GM18868 (cell line): Measurements from ENCODE around the gene CNTN4.
"Not testable (repeated sequence)": the region's sequence is repeated elsewhere in the genome, so short reads cannot be mapped to it uniquely, and the experiment has no call there.

Source experiments
- ATAC-seq: cut with Tn5 transposase; IDR thresholded peaks from one replicate; pipeline ENCODE4 v1.9.1; 2021; ENCODE audit warnings: mild to moderate bottlenecking, moderate library complexity; ENCODE audit not compliant: unreplicated experiment

Gene CNTN4

DNA sequence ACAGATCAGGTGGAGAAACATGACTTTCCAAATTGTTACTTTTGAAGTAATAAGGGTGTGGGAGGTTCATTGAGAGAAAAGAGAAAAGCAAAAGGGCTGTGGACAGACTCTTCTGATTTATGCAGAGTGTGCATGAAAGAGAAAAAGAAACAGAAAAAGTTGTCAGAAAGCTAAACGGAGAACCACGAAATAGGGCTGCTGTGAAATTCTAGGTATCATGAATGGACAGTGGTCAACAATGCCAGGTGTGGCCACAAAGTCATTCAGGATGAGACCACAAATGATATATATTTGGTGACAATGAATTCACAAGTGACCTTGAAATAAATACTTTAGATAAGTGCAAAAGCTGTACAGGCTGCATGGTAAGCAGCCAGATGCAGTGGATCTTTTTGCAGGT is 841.4 kb downstream of the CNTN4 start:
- ATAC-seq = no peak

DNA sequence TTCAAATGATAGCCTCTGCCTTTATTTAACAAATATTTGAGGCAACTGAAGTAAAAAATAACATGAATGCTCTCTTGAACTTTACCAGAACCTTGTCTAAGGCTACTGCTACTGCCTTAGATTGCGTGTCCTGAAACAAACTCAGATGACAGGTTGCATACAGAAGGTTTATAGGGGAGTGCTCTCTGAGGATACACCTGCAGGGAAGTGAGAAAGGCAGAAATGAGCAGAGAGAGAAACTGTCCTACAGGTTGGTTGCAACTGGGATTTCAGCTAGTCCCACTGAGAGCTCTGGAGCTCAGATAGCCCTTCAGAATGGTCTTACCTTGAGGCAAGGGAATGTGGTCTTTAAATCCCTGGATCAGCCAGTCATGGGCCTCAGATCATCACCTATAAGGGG is 846.0 kb downstream of the CNTN4 start:
- ATAC-seq = peak; percentile 95

GRCh38 chr3:2945121-2945520 is 846.5 kb downstream of the CNTN4 start:
- no peak for ATAC-seq

- no peak for ATAC-seq
Observed at GRCh38 chr3:2947536-2947935, 848.9 kb downstream of the CNTN4 start.

DNA sequence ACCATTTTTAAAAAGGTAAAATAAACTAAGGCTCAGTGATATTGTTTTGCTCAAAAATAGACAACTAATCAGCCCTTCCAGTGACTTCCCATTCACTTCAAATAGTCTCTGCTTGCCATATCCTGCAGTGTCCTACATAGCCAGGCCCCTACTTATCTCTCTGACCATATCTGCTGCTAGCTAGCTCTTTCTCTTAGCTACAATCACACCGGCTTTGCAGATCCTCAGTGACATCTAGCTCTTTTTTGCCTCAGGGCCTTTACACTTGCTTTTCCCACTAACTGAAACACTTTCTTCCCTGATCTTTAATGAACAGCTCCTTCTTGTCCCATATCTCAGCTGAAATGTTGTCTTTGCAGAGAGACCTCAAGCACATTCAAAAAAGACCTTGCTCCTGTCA is 850.2 kb downstream of the CNTN4 start:
- ATAC-seq = no peak

GRCh38 chr3:2950159-2950558 is 851.5 kb downstream of the CNTN4 start:
- ATAC-seq = peak; percentile 44

DNA sequence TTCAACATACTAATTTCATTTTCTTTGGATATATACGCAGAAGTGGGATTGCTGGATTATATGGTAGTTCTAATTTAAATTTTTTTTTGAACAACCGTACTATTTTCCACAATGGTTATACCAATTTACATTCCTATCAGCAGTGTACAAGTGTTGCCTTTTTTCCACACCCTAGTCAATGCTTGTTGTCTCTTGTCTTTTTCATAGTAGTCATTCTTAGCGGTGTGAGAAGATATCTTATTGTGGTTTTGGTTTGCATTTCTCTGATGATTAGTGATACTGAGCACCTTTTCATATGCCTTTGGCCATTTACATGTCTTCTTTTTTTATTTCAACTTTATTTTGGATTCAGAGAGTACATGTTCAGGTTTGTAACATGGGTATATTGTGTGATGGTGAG is 858.4 kb downstream of the CNTN4 start:
- ATAC-seq = no peak

DNA sequence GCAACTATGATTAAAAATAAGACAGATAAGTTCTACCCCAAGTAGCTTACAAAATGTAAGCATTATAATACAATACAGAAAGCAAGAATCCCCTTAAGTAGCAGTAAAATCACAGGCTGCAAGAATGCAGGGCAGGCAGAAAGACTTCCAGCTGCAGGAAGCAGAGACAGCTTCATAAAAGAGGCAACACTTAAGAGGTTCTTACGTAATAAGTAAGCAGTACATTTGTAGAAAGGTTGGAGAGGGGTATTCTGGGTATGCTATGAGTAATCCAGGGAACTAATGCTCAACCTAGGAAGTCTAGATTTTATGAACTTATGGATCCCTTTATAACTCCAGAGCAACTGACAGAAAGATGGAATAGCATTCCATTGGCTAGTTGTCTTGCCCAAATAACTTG is 859.9 kb downstream of the CNTN4 start:
- no peak for ATAC-seq

DNA sequence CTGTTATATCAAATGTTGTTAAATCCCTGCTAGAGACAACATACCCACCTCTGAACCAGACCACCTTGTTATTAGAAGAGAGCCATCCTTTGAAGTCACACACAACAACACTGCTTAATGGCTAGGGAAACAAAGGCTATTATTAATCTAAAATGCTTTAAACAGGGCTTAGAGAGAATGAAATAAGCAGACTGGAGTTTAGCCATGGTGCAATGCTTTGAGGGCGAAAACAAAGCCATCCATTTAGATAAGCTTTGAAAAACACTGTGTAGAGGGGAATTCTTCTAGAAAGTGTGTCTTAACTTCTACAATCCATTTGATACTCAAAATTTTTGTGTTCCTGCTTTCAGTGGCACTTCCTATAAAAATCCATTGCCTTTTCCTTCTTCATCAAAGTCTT is 862.9 kb downstream of the CNTN4 start:
- no peak for ATAC-seq

DNA sequence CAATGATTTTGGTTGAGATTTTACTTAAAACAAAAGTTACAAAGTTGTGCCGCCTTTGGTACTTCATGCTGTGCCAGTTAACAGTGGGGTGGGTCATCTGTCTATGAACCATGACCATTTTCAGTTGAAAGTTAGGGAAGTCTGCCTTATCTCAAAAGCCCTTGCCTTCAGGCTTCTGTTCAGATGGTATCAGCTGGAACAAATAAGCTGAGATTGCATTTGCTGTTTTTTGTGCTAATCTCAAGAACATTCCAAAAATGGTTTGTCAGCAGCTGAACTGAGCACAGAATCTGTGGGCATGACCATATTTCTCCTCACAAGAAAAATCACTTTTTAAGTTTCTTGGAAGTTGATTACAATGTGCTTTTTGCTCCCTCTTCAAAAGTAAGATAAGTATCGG is 869.2 kb downstream of the CNTN4 start:
- peak; percentile 8 for ATAC-seq

GRCh38 chr3:2968475-2968874 is 869.8 kb downstream of the CNTN4 start:
- ATAC-seq = peak; percentile 84

GRCh38 chr3:2976212-2976611 is 877.5 kb downstream of the CNTN4 start:
- ATAC-seq = no peak

DNA sequence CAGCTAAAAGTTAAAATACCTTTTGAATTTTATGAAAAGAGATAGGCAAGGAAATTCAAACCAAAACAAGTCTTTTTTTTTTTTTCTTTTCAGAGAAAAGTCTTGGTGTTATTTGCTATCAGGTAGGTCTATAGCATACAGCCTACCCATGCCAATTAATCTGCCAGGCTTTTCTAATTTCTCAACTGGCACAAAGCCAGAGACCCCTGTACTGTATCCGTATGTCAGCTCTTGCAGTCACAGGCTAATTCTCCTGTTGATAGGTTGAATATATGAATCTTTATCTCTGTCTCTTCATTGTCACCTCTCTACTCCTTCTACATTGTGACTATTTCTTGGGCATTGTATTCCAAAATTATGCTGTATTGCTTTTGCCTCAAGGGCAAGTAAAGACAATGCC is 878.1 kb downstream of the CNTN4 start:
- ATAC-seq = no peak

DNA sequence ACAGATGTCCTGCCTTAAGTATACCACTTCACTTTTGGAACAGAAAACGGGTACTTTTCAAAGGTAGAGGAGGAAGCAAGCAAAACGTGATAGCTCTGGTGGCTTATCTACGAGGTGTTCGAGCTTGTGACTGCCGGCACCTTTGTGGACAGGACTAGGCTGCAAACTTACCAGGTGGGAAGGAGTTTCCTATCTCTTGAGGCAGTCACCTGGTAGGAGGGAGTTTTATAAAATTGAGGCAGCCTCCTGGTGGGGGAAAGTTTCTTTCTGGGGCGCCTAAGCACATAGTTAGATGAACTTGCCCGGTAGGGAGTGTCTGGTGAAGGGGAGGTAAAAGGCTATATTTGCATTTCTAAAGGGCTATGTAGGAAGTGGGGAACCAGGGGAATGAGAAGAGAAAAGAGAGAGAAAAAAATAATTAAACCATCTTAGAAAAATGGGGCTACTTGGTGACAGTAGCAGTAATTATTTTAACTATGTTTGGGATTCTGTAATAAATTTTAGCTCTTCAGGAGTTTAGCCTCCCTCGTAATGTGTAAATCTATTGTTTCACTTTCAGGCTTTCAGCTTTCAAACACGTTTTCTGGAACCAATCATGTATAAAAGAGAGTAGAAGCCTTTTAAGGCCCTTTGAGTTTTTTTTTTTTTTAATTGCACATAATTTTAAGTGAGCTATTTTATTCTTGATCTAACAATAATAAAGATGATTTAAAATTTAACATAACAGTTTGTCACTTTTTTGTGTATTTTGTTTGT is 880.5 kb downstream of the CNTN4 start:
- ATAC-seq = peak; percentile 56

DNA sequence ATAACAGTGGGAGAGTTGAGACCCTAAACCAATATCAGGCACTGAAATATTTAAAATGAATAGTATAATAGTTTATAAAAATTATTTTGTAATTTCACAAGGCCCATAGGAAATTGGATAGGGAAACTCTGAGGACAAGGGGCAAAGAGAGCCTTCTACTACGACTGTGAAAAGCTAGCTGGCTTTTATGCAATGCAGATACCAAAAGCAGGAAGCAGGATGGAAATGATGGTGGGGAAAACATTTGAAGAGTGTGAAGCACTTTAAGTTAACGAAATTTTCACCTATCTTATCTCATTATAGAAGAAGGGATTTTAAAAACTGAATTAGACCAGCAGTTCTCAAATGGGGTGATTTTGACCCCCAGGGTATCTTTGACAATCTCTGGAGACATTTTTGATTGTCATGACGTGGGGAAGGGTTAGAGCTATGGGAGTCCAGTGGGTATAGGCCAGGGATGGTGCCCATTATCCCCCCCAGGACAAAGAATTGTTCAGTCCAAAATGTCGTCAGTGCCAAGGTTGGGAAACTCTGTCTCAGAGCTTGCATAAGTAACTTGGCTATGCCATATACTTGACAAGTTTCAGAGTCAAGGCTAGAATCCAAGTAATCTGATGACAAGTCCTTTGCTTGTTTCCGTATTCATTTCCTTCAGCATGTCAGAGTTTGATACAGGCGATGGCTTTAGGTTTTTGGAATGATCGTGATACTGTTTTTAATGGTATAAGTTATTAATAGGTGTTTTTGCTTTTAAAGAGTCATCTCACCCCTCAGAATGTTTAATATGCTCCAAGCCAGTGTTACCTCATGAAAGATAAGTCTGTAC is 885.6 kb downstream of the CNTN4 start:
- no peak for ATAC-seq

- no peak for ATAC-seq
Observed at GRCh38 chr3:2984831-2985220, 886.2 kb downstream of the CNTN4 start.

- ATAC-seq = no peak
Observed at GRCh38 chr3:2985479-2985878, 886.8 kb downstream of the CNTN4 start.

DNA sequence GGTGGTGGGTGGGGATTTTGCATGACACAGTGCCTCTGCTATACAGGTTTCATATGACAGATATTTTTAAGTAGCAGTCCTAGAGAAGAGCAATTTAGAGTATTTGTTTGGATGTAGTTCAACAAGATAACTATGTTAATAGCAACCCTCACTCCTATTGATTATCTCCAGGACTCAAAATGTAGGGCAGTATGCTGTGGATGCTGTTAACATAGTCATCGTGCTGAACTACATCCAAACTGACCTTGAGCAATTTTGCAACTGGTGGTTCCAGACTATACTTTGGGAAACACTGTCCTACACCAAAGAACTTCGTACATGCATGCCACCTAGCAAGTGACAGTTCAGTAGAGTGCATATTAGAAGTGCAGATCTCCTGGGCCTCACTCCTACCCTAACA is 893.9 kb downstream of the CNTN4 start:
- ATAC-seq = no peak

GRCh38 chr3:2993130-2993529 is 894.5 kb downstream of the CNTN4 start:
- ATAC-seq = not testable (repeated sequence)

- no peak for ATAC-seq
Observed at GRCh38 chr3:2993736-2994135, 895.1 kb downstream of the CNTN4 start.

DNA sequence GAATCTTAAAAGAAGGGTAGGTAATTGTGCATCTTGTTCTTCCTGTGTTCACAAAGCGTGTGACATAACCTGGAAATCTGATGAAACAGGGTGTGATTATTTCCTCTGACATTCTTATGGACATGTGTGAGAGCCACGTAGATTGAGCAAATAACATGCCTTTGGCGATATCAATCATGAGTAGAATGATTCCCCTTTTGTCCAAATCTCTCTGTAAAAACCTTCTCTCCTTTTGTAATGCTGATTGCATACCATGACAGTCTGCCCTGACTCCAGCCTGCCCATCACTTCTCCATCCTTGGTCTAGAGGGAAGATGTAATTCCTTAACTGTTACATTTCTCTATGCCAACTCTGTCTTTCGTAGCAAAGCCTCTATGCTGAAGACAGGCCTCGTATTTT is 896.5 kb downstream of the CNTN4 start:
- ATAC-seq = no peak

DNA sequence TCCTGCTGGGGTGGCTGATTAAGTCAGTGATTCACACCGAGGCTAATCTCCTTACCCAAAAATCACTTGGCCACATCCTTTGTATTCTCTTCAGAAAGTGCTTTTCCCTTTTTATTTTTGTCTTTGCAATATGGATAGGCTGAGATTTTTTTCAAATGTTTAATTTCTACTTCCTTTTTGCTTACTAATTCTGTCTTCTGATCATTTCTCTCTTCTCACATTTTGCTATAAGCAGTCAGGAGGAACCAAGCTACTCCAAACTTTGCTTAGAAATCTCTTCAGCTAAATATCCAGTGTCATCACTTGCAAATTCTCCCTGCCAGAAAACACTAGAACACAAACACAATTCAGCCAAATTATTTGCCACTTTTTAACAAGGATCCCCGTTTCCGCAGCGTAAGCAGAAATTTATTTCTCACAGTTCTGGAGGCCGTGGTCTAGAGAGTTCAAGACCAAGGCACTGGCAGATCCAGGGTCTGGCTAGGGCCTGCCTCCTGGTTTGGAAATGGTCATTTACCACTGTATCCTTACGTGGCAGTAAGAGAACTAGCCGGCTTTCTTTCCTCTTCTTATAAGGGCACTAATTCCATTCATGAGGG is 906.6 kb downstream of the CNTN4 start:
- ATAC-seq = no peak
